Right lobe of liver (tissue), 6 donors: ENCODE measurements around the gene FNDC3A. TPM values are rescaled to one million over a fixed set of nuclear protein-coding genes. Genes with fewer than 3 reads are reported as not detected.

ENCODE experiments used
- ATAC-seq, 4 donors: fragments of 200-7000 bp; cut with Tn5 transposase; one replicate each; pipeline ENCODE4 v1.9.1; 2020; ENCODE audit warnings: mild to moderate bottlenecking in 4 of 4, moderate library complexity in 4 of 4
- DNase-seq, 3 donors: peaks; one replicate each; pipeline ENCODE4 v3.0.0-alpha.2; 2020
- H3K27ac ChIP-seq, 3 donors: fragments of 200-600 bp; one replicate each; pipeline ENCODE4 v1.8.0; 2022
- H3K27me3 ChIP-seq, 2 donors: fragments of 200-600 bp; one replicate each; pipeline ENCODE4 v1.8.0; 2022
- H3K36me3 ChIP-seq, 4 donors: fragments of 200-600 bp; sonication (generic) in 1 of 4; one replicate each; pipeline versions ENCODE4 v1.5.1 to v1.8.0; 2017 to 2022; ENCODE audit warnings: control low read depth in 1 of 4
- H3K4me1 ChIP-seq, 4 donors: fragments of 200-600 bp; sonication (generic) in 1 of 4; one replicate each; pipeline versions ENCODE4 v1.5.1 to v1.8.0; 2017 to 2022; ENCODE audit warnings: control low read depth in 1 of 4
- H3K4me3 ChIP-seq, 3 donors: fragments of 200-600 bp; one replicate each; pipeline ENCODE4 v1.8.0; 2022
- H3K9me3 ChIP-seq, 4 donors: fragments of 200-600 bp; sonication (generic) in 1 of 4; one replicate each; pipeline versions ENCODE4 v1.5.1 to v1.8.0; 2017 to 2022; ENCODE audit warnings: control low read depth in 1 of 4
- CTCF ChIP-seq, 4 donors: fragments of 200-600 bp in 3 of 4; fragments of 450-650 bp in 1 of 4; IDR thresholded peaks; one replicate each; pipeline versions ENCODE4 v1.5.1 to v1.8.0; 2016 to 2022; ENCODE audit warnings: antibody characterized with exemption in 4 of 4, mild to moderate bottlenecking in 2 of 4
- POLR2A ChIP-seq: fragments of 450-650 bp; IDR thresholded peaks from one replicate; pipeline ENCODE4 v1.6.1; 2017; ENCODE audit warnings: antibody characterized with exemption, mild to moderate bottlenecking
- WGBS: methylation state at CpG from one replicate; pipeline ENCODE4 v1.1.6; 2018; ENCODE audit warnings: low coverage, low lambda C conversion rate; ENCODE audit not compliant: insufficient coverage; ENCODE audit errors: missing lambda C conversion rate; 5-methylcytosine and 5-hydroxymethylcytosine counted together
- intact Hi-C, 2 donors: fragments of 100-400 bp; cut with DNase I; formaldehyde crosslinking; loops; one replicate each; pipeline versions ENCODE4 v1.11.2 to v1.14.1; 2022
- total RNA-seq, 6 experiments: library from RNA; depleted of rRNA in 2 of 6; stranded (reverse); fragments of >200 nt in 2 of 6; fragmentation: NEBNext Ultra II Directional in 3 of 6; extraction: Animal tissue kit (Norgen Biotek cat#: 25700) in 3 of 6; gene quantifications; one replicate each; pipeline versions ENCODE4 v1.1.0 to v1.2.4, GENCODE V29; 2016 to 2023
- donor health status: DM: no; HTN: yes; CAD: no.
- donor health status: DM: no; HTN: no; CAD: no.
- donor health status: DM: no; HTN: no; CAD: no.
- donor health status: DM: no; HTN: yes; CAD: no.
- donor health status: DM: no; HTN: yes; CAD: no.

FNDC3A gene
- total RNA-seq, 6 experiments from 2014 or later = 43.4 to 53.2 (median 47.9) TPM

- no peak for DNase-seq
- H3K27me3 ChIP-seq = peaks cover 0 to 5% of the 10 kb centered on the region in 2 donors
- intact Hi-C loops = no loop called here
- ATAC-seq = no peak
- no peak for TF ChIP-seq CTCF (IDR thresholded peaks at IDR 0.05)
- H3K4me3 ChIP-seq = peak overlapping the region; percentile 9 to 51 (median 32)
- H3K4me1 ChIP-seq = peaks cover 0 to 8% (median under 1%) of the 10 kb centered on the region in 4 donors
- 45% methylated on average over 6 of the region's 17 CpGs for WGBS
- no peak overlapping the region for H3K27ac ChIP-seq
- H3K9me3 ChIP-seq = no peaks in the 10 kb centered on the region
- H3K36me3 ChIP-seq = no peaks in the 10 kb centered on the region
Observed at GRCh38 chr13:49219647-49220035, 243.9 kb downstream of the FNDC3A start.

GRCh38 chr13:49220036-49220855 lies 244.5 kb downstream of the FNDC3A start, which contains the start of gene MLNR:
TSS of gene MLNR (plus strand) at chr13:49220338. CDS start at chr13:49220338, 0 bp downstream.
- H3K4me1 ChIP-seq = peaks cover 0 to 5% (median under 1%) of the 10 kb centered on the region in 4 donors
- peaks cover 0 to 5% of the 10 kb centered on the region in 2 donors for H3K27me3 ChIP-seq
- peak within 1 kb of the TSS; percentile 9 to 51 (median 32) for H3K4me3 ChIP-seq
- ATAC-seq (peak; percentile 79 to 84 (median 82)), DNase-seq (peak in 2 of 3 donors; percentile 54 to 65)
- TF ChIP-seq CTCF (IDR thresholded peaks at IDR 0.05) (peak in 1 of 4 donors; percentile 20), POLR2A (no peak)
- intact Hi-C loops = no loop called here
- 0% methylated on average over 4 of the region's 111 CpGs for WGBS
- H3K36me3 ChIP-seq = no peaks in the 10 kb centered on the region
- H3K27ac ChIP-seq = no peak within 1 kb of the TSS
- H3K9me3 ChIP-seq = no peaks in the 10 kb centered on the region

- Histone ChIP-seq H3K4me3 (peak overlapping the region; percentile 9 to 51 (median 32)), H3K27ac (no peak overlapping the region), H3K4me1 (peaks cover 0 to 10% (median 4%) of the 10 kb centered on the region in 4 donors), H3K36me3 (no peaks in the 10 kb centered on the region), H3K27me3 (peaks cover 0 to 5% of the 10 kb centered on the region in 2 donors), H3K9me3 (no peaks in the 10 kb centered on the region)
- TF ChIP-seq POLR2A (no peak), CTCF (IDR thresholded peaks at IDR 0.05) (no peak)
- ATAC-seq = peak in 1 of 4 donors; percentile 4
- no peak for DNase-seq
- intact Hi-C loops = no loop called here
- 23% methylated on average over 6 of the region's 73 CpGs for WGBS
Observed at GRCh38 chr13:49220856-49221589, 245.3 kb downstream of the FNDC3A start.

- Histone ChIP-seq H3K4me3 (no peak overlapping the region), H3K36me3 (no peaks in the 10 kb centered on the region), H3K4me1 (peaks cover 0 to 10% (median 4%) of the 10 kb centered on the region in 4 donors), H3K27me3 (peaks cover 0 to 5% of the 10 kb centered on the region in 2 donors), H3K27ac (no peak overlapping the region), H3K9me3 (no peaks in the 10 kb centered on the region)
- ATAC-seq (no peak), DNase-seq (no peak)
- intact Hi-C loops = no loop called here
- TF ChIP-seq CTCF (IDR thresholded peaks at IDR 0.05) (no peak), POLR2A (no peak)
- 82% methylated on average over 4 of the region's 4 CpGs for WGBS
Observed at GRCh38 chr13:49221590-49221965, 245.9 kb downstream of the FNDC3A start.
